GM13976 (cell line): Measurements from ENCODE around the gene MLST8.

Experiments
- DNase-seq: peaks from one replicate; pipeline ENCODE4 v3.0.0; 2012; ENCODE audit warnings: low spot score
- in situ Hi-C: fragments of 300-500 bp; cut with MboI; formaldehyde crosslinking; loops from one replicate; pipeline ENCODE4 v1.12.0; 2022; ENCODE audit warnings: low sequenced_read_pairs, mixed read lengths, inconsistent platforms; ENCODE audit not compliant: unreplicated experiment
- TF ChIP-seq, protein P1 (sequence below): IDR thresholded peaks from 2 replicates; pipeline ENCODE4 v1.5.1; 2012; ENCODE audit warnings: borderline replicate concordance, mild to moderate bottlenecking; ENCODE audit not compliant: insufficient read depth; ENCODE audit errors: extremely low read depth, missing control alignments, control extremely low read depth

Gene MLST8

DNA sequence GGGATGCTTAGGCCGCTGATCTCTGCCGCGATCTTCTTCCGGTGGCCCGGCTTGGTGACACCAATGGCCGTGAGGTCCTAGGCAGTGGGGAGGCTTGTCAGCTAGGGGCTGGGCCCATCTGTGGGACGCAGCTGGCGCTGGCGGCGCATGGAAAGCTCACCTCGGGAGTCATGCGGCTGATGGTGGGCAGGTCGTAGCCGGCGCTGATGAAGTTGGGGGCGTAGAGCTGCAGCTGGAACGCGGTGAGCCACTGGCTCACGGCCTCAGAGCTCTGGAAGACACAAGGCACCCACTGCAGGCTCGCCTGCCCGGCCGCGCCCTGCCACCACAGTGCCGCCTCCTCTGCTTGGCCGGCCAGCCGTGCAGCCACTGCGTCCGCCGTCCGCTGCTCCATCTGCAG is 21.6 kb upstream of the MLST8 start:
- in situ Hi-C loops: no loop called here
- TF ChIP-seq, protein P1, sequence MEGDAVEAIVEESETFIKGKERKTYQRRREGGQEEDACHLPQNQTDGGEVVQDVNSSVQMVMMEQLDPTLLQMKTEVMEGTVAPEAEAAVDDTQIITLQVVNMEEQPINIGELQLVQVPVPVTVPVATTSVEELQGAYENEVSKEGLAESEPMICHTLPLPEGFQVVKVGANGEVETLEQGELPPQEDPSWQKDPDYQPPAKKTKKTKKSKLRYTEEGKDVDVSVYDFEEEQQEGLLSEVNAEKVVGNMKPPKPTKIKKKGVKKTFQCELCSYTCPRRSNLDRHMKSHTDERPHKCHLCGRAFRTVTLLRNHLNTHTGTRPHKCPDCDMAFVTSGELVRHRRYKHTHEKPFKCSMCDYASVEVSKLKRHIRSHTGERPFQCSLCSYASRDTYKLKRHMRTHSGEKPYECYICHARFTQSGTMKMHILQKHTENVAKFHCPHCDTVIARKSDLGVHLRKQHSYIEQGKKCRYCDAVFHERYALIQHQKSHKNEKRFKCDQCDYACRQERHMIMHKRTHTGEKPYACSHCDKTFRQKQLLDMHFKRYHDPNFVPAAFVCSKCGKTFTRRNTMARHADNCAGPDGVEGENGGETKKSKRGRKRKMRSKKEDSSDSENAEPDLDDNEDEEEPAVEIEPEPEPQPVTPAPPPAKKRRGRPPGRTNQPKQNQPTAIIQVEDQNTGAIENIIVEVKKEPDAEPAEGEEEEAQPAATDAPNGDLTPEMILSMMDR: no peak
- no peak for DNase-seq

GRCh38 chr16:2184346-2184745 is 20.9 kb upstream of the MLST8 start:
- TF ChIP-seq, protein P1: no peak
- in situ Hi-C loops: no loop called here
- no peak for DNase-seq

- TF ChIP-seq, protein P1: no peak
- DNase-seq: no peak
- in situ Hi-C loops: no loop called here
These were observed 20.3 kb upstream of the MLST8 start for GRCh38 chr16:2184962-2185361.

DNA sequence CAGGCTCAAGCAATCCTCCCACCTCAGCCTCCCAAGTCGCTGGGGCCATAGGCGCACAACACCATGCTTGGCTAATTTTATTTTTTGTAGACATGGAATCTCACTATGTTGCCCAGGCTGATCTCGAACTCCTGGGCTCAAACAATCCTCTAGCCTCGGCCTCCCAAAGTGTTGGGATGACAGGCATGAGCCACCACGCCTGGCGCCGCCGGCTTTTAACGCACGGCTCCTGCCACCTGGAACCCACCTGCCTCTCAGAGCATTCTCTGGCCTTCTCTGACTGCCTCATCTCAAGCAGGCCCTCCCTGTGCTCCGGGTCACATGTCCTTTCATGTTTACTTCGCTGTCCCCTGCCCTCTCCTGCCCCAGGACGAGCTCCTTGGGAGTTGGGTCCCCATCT is 19.2 kb upstream of the MLST8 start:
- TF ChIP-seq, protein P1: no peak
- in situ Hi-C loops: no loop called here
- no peak for DNase-seq

GRCh38 chr16:2186505-2186904 is 18.7 kb upstream of the MLST8 start:
- DNase-seq: no peak
- in situ Hi-C loops: no loop called here
- TF ChIP-seq, protein P1: no peak

- DNase-seq: no peak
- TF ChIP-seq, protein P1: no peak
- in situ Hi-C loops: no loop called here
These were observed 18.0 kb upstream of the MLST8 start for GRCh38 chr16:2187212-2187611.

DNA sequence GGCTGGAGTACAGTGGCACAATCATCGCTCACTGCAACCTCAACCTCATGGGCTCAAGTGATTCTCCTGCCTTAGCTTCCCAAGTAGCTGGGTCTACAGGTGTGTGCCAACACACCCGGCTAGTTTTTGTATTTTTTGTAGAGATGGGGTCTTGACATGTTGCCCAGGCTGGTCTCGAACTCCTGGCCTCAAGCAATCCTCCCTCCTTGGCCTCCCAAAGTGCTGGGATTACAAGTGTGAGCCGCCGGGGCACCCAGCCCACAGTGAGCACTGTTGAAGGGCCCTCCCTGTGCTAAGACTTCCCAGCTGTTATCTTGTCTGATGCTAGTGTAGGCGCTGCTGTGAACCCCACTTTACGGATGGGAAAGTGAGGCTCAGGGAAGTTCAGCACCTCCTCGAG is 16.9 kb upstream of the MLST8 start:
- no peak for DNase-seq
- in situ Hi-C loops: no loop called here
- TF ChIP-seq, protein P1: no peak
